IPS DF 4.7 (cell line): ENCODE data around the gene SHBG.

Experiments used
- DNase-seq: peaks from one replicate; pipeline ENCODE4 v3.0.0-alpha.2; 2013; ENCODE audit warnings: low spot score; ENCODE audit errors: extremely low read depth

The SHBG gene

GRCh38 chr17:7646457-7646856 lies 16.5 kb downstream of the SHBG start:
- DNase-seq: no peak

GRCh38 chr17:7647018-7647417 lies 17.1 kb downstream of the SHBG start:
- no peak for DNase-seq

GRCh38 chr17:7650509-7651096 lies 20.7 kb downstream of the SHBG start, which contains the start of gene ATP1B2:
ATP1B2 (plus strand) TSS chr17:7650926; CDS start chr17:7651519, 593 bp downstream.
- no peak for DNase-seq

- DNase-seq: no peak
Observed at GRCh38 chr17:7651097-7651664, 21.2 kb downstream of the SHBG start.

- DNase-seq: no peak
Observed at GRCh38 chr17:7651665-7652387, 21.9 kb downstream of the SHBG start.

GRCh38 chr17:7652388-7653356 lies 22.7 kb downstream of the SHBG start:
- DNase-seq: no peak

- no peak for DNase-seq
Observed at GRCh38 chr17:7654832-7655540, 25.1 kb downstream of the SHBG start.

GRCh38 chr17:7655541-7655840 lies 25.6 kb downstream of the SHBG start:
- no peak for DNase-seq

- peak; percentile 92 for DNase-seq
Observed at GRCh38 chr17:7656958-7657609, 27.1 kb downstream of the SHBG start.

GRCh38 chr17:7667656-7668406 lies 37.9 kb downstream of the SHBG start:
- DNase-seq: no peak

- DNase-seq: no peak
Observed at GRCh38 chr17:7668482-7668881, 38.5 kb downstream of the SHBG start.

GRCh38 chr17:7673239-7673638 lies 43.3 kb downstream of the SHBG start:
- DNase-seq: peak; percentile 53

GRCh38 chr17:7674934-7675333 lies 45.0 kb downstream of the SHBG start:
- no peak for DNase-seq

GRCh38 chr17:7676533-7676932 lies 46.6 kb downstream of the SHBG start:
- peak; percentile 41 for DNase-seq

- DNase-seq: peak; percentile 28
Observed at GRCh38 chr17:7677388-7678067, 47.6 kb downstream of the SHBG start.
